DMS53 treated with DMSO at 0.1 percent for 48 hours (cell line): ENCODE data around the gene CBLB.
"Not testable (repeated sequence)": the region's sequence is repeated elsewhere in the genome, so short reads cannot be mapped to it uniquely, and the experiment has no call there.

Source experiments
- DNase-seq: peaks from one replicate; lab custom pipeline; 2025; ENCODE audit not compliant: unreplicated experiment; lab: John Stamatoyannopoulos, UW

Gene CBLB

GRCh38 chr3:105763659-105764036, 105.2 kb downstream of the CBLB start:
- DNase-seq: no peak

GRCh38 chr3:105762749-105763658, 105.8 kb downstream of the CBLB start:
- no peak for DNase-seq

DNA sequence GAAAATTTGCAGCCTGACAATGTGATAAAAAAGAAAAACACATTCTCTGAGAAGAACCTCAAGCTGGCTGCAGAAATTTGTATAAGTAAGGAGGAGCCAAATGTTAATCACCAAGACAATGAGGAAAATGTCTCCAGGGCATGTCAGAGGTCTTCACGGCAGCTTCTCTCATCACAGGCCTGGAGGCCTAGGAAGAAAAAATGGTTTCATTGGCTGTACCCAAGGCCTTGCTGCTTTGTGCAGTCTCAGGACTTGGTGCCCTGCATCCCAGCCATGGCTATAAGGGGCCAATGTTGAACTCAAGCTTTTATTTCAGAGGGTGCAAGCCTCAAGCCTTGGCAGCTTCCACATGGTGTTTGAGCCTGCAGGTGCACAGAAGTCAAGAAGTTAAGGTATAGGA, 106.6 kb downstream of the CBLB start:
- DNase-seq: not testable (repeated sequence)

DNA sequence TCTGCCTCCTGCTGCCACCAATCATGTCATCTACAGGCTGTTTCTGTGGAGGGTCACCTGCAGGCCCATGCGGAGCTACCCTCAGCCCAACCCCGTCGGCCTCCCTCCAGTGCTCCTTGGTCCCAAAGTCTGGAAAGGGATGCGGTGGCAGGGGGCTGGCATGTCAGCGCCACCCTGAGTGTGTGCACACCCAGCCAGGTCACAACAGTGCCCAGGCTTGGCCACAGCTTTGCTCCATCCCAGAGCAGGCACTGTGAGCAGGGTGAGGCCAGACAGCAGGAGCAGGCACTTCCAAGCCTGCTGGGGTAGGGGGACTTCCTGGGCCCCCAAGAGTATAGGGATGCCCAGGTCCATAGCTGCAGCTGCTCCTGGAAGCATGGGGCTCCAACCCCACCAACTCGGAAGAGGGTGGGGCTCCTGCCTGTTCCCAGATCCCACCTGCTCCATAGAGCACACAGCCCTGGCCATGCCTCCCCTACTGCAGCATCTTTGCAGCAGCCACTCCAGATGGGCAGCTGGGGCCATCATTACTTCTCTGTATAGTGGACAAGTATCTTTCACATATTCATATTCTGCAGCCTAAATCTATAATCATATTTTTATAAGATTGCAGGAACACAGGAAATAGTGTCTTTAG, 109.3 kb downstream of the CBLB start:
- no peak for DNase-seq

- DNase-seq: no peak
These were observed 110.4 kb downstream of the CBLB start for GRCh38 chr3:105758451-105758850.

GRCh38 chr3:105755121-105755886, 113.5 kb downstream of the CBLB start:
- DNase-seq: no peak

DNA sequence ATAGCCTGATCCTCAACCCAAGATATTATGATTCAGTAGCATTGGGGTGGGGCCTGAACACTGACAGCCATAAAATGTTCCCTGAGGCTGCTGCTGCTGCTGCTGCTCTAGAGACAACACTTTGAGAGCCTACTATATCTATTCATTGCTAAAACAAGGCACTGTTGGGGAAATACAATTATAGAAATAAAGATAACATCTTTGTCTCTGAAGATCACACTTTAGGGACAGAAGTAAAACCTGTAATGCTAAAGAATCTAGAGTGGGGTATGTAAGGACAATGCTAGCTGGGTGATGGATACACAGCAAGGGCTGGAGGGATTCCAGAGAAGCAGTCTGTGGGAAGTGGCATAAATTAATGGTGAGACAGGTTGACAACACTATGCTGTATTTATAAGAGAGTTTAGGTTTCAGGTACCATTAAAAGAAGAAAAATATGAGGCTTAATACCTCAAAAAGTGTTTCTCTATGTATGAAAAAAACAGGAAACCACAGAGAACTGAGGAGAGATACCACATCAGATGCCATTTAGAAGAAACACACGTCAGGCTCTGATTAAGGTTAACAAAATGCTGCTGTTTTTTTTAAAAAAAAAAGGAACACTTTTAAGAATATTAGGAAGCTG, 115.9 kb downstream of the CBLB start:
- no peak for DNase-seq

DNA sequence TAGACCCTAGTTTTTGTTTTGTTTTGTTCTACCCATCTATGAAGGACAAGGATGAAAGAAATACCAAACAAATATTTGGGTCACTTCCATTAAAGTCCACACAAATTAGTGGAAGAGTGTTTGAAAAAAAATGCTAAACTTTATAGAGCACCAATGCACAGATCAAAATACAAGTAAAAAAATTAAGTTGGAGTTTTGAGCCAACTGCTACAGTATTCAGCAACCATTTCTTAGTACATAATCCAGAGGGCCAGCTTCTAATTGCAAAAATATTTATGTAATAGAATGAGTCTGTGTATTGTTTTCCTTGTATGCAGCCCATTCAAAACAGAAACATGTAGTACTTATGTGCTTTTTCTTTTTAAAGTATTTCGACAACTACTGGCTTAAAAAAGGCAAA, 121.1 kb downstream of the CBLB start:
- DNase-seq: no peak

DNA sequence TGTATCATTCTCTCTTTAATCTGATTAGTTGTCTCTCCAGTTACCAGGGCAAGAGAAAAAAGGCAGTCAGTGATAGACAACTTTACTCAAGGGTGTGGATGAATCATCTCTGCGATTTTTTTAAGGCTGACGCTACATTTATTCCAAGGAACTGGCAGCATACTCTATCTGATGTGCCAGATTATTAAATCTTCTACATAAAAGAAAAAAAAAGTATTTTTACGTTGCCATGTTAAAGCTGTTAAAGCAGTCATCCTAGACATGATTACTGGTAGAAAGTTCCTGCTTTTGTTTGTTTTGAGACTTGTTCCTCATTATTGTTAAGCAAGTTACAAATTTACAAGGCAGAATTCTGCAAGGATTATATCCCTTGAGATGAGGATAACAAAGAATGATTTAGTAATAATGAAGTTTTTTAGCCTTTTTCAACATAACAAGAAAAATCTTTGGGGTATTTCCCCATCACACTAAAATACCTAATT, 121.7 kb downstream of the CBLB start:
- no peak for DNase-seq

GRCh38 chr3:105746231-105746996, 122.4 kb downstream of the CBLB start:
- DNase-seq: peak; percentile 7

- DNase-seq: no peak
These were observed 123.8 kb downstream of the CBLB start for GRCh38 chr3:105745046-105745445.

DNA sequence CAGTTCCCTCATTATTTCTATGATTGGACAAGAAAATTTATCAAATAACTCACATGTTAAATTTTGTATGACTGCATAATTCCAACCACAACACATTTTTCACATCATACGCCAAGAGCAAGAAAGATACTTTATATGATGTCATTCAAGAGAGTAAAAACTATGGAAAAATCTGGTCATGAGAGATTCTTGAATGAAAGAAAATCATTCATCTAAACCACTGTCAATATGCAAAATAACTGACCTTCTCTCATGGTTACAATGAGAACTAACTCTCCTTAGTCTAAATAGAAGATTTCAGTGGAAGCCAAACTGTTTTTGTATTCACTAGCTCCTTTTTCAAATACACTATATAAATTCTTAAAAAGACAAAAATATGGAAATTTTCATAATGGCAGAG, 124.6 kb downstream of the CBLB start:
- DNase-seq: no peak

GRCh38 chr3:105733356-105733755, 135.5 kb downstream of the CBLB start:
- no peak for DNase-seq

DNA sequence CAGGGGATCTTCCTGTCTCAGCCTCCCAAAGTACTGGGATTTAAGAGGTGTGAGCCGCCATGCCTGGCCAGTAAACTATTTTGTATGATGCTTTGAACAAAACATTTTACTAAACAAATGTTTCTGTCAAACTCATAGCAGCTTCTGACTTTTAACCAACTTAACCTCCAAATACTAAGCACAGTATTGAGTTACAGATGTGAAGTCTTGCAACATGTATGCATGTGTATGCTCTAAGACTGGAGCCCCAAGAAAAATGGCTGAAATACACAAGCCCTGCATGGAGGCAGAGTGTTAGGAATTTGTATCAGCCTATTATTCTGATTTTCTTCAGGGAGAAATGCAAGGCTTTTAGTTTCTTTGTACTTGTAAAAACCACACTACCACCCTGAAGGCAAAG, 137.1 kb downstream of the CBLB start:
- DNase-seq: no peak

DNA sequence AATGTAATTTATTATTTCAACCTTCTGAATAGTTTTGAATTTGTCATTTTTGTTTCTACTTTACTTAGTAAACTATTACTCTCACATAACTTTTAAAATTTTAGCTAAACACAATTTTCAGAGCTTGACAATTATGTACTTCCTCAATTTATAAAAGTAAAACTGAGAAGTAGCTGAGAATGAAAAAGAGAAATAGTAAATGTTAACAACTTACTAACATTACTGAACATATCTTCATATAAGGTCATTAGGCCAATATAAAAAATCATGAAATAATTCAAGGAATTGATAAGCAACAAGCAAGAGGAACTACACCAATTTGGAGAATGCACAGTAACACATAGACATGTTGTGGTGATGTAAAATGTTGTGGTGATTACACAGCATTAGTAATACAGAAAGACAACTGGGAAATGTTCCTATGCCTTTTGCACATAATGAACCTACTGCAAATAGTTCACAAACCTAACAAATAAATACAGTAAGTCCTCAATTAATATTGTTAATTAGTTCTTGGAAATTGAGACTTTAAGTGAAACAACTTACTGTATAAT, 137.9 kb downstream of the CBLB start:
- no peak for DNase-seq

- no peak for DNase-seq
These were observed 139.1 kb downstream of the CBLB start for GRCh38 chr3:105729667-105730066.

- no peak for DNase-seq
These were observed 140.0 kb downstream of the CBLB start for GRCh38 chr3:105728771-105729312.

- DNase-seq: not testable (repeated sequence)
These were observed 141.8 kb downstream of the CBLB start for GRCh38 chr3:105727036-105727435.

- DNase-seq: no peak
These were observed 145.8 kb downstream of the CBLB start for GRCh38 chr3:105722943-105723556.
